22Rv1 (cell line): ENCODE results near the gene FLVCR2.

Experiments
- ZFX ChIP-seq: fragments of 450-650 bp; IDR thresholded peaks from 2 replicates; pipeline ENCODE4 v1.6.1; 2017; ENCODE audit warnings: antibody characterized with exemption, borderline replicate concordance
- TF ChIP-seq, protein P1 (sequence below): fragments of 450-650 bp; IDR thresholded peaks from 2 replicates; pipeline ENCODE4 v1.5.1; 2017; ENCODE audit warnings: mild to moderate bottlenecking

- TF ChIP-seq, protein P1, sequence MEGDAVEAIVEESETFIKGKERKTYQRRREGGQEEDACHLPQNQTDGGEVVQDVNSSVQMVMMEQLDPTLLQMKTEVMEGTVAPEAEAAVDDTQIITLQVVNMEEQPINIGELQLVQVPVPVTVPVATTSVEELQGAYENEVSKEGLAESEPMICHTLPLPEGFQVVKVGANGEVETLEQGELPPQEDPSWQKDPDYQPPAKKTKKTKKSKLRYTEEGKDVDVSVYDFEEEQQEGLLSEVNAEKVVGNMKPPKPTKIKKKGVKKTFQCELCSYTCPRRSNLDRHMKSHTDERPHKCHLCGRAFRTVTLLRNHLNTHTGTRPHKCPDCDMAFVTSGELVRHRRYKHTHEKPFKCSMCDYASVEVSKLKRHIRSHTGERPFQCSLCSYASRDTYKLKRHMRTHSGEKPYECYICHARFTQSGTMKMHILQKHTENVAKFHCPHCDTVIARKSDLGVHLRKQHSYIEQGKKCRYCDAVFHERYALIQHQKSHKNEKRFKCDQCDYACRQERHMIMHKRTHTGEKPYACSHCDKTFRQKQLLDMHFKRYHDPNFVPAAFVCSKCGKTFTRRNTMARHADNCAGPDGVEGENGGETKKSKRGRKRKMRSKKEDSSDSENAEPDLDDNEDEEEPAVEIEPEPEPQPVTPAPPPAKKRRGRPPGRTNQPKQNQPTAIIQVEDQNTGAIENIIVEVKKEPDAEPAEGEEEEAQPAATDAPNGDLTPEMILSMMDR, result no peak
- TF ChIP-seq ZFX, result no peak
Measured at GRCh38 chr14:75570797-75571196, 7.6 kb upstream of the FLVCR2 start.
